AG08396 (cell line): Measurements from ENCODE around the gene KLF7.

Experiments used
- DNase-seq: peaks from one replicate; pipeline ENCODE4 v3.0.0; 2012; ENCODE audit warnings: low spot score, mixed read lengths

The KLF7 gene

GRCh38 chr2:207091176-207091575, 74.6 kb downstream of the KLF7 start:
- no peak for DNase-seq

DNA sequence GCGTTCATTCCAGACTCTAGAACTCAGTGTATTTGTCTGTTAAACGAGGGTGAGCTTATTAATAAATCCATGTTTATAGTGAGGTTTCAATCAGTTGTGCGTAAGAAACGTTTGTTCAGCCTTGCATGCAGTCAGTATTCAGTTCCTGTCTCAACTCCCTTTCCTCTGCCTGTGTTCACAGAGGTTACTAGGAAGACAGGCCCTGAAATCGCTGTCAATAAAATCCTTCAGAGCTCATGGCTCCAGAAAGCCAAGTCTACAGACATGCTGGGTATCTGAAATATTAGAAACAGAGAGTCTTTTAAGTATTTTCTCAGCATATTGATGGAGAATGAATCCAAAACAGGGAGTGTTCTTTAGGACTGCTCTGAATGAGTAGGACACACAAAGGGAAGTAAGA, 75.4 kb downstream of the KLF7 start:
- DNase-seq: no peak

GRCh38 chr2:207088839-207089238, 76.9 kb downstream of the KLF7 start:
- no peak for DNase-seq

- DNase-seq: no peak
Measured at GRCh38 chr2:207088276-207088675, 77.5 kb downstream of the KLF7 start.

DNA sequence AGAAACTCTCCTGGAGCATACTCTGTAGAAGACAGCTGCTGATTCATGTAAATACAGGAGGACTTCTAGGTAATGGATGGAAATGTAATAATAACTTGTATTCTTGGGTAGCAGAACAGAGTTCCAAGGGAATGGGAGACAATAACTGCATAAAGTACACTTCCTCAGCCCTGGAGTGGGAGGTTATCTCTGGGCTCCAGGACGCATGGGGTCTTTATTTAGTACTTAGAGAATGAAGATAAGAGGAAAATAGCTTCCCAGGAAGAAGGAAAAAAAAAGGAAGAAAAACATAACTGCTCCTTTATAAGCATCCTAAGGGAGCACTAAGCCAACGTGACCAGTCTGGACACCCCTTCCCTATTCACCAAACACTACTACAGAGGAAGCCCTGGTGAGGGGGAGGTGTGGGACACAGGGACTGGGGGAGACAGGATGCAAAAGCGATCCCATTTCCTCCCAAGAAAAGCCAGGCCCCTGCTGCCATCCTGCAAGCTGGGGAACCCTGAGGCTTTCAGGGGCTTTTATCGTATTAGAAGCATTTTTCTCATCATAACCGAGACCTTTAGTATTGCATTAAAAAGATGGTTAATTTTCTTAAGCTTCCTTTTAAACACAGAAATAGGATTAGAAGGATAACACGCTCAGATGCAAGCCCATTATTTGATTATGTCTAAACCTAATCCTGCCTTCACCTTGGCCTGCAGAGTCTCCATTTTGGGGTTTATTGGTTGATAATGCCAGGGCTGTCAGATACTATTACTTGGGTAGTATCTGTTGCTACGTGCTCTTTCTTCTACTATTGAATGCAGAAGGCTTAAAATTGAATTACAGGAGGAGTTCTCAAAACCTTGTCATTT, 78.5 kb downstream of the KLF7 start:
- DNase-seq: no peak

- no peak for DNase-seq
Measured at GRCh38 chr2:207086136-207086535, 79.6 kb downstream of the KLF7 start.

DNA sequence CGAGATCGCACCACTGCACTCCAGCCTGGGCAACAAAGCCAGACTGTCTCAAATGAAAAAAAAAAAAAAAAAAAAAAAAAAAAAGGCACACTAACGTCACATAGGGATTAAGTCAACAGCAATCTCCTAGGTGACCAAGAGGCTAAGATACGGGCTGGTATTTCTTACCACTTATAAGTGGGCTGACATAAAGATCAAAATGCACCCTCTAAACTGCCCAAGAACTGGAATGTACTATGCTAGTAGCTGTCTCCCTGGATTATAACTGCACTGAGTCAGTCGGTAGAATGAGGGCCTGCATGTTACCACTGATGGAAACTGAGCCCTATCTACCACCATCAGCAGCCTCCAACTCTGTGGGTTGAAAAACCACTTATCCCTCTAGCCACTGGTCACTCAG, 80.6 kb downstream of the KLF7 start:
- no peak for DNase-seq

- DNase-seq: no peak
Measured at GRCh38 chr2:207083361-207084110, 82.2 kb downstream of the KLF7 start.

- no peak for DNase-seq
Measured at GRCh38 chr2:207082619-207083018, 83.1 kb downstream of the KLF7 start.

- DNase-seq: no peak
Measured at GRCh38 chr2:207078186-207078798, 87.5 kb downstream of the KLF7 start.

DNA sequence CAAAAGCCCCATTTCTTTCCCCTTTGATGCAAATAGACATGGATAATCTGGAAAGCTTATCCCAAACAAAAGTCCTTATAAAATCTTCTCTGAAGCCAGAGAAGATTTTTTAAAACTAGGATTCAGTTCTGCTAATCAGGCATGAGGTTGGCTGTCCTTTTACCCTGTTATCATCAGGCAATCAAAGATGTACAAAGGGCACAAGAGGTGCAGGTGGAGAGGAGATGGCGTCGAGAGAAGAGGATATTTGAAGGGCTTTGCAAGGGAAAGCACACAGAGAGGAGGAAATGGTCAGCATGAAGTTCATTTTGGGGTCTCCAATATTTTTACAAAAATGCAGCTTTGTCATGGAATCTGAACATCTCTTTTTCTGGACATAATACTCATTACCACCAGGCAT, 88.5 kb downstream of the KLF7 start:
- DNase-seq: no peak

GRCh38 chr2:207075456-207075855, 90.3 kb downstream of the KLF7 start:
- DNase-seq: no peak

- no peak for DNase-seq
Measured at GRCh38 chr2:207073801-207074678, 91.7 kb downstream of the KLF7 start.

DNA sequence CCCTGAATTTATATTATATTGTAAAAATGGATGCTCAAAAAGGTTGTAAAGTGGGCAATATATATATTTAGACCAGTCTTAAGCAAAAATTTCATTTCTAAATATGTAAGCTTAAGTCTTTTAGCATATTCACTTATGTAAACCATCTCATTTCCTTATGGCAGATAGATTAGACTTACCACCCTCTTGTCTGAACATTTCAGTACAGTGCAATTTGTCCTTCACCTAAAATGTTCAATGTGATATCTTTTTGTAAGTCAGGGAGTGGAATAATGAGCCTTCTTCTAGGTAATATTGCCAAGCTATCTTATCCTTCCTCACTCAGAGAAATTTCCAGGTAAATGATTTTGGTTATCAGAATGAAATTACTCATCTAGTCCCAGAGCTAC, 92.3 kb downstream of the KLF7 start:
- no peak for DNase-seq

GRCh38 chr2:207072571-207072970, 93.2 kb downstream of the KLF7 start:
- no peak for DNase-seq

- no peak for DNase-seq
Measured at GRCh38 chr2:207071820-207072219, 93.9 kb downstream of the KLF7 start.

GRCh38 chr2:207067473-207067872, 98.3 kb downstream of the KLF7 start:
- DNase-seq: no peak

GRCh38 chr2:207066791-207067460, 98.8 kb downstream of the KLF7 start:
- no peak for DNase-seq

- DNase-seq: no peak
Measured at GRCh38 chr2:207066166-207066565, 99.6 kb downstream of the KLF7 start.

- no peak for DNase-seq
Measured at GRCh38 chr2:207064128-207064690, 101.5 kb downstream of the KLF7 start.

DNA sequence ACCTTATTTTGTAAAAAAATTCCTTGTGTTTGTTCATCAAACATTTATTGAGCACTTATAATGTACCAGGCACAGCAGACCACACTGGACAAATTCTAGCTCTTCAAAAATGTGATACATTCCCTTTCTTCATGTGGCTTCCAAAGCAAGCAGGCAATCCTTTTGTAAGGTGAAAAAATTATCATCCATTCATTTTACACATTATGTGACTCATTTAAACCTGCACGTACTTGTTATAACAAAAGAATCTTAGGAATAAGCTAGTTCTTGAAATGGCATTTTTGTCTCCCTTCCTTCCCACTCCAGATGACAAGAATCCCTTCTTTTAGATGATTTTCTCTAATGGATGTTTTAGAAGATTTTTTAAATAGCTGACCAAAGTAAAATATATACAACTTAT, 104.6 kb downstream of the KLF7 start:
- DNase-seq: no peak
